Measurements from ENCODE around the gene PCLO.
"Not testable (repeated sequence)": the region's sequence is repeated elsewhere in the genome, so short reads cannot be mapped to it uniquely, and the experiment has no call there.

PCLO gene

DNA sequence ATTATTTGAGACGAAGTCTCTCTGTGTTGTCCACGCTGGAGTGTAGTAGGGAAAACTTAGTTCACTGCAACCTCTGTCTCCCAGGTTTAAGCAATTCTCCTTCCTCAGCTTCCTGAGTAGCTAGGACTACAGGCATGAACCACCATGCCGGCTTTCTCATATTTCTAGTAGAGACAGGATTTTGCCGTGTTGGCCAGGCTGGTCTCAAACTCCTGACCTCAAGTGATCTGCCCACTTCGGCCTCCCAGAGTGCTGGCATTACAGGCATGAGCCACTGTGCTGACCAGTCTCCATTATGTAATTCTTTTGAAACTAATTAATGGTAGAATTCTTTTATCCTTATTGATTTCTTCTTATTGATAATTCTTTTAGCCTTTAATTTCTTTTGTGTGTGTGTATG, 32.5 kb downstream of the PCLO start:
- no peak for DNase-seq

DNA sequence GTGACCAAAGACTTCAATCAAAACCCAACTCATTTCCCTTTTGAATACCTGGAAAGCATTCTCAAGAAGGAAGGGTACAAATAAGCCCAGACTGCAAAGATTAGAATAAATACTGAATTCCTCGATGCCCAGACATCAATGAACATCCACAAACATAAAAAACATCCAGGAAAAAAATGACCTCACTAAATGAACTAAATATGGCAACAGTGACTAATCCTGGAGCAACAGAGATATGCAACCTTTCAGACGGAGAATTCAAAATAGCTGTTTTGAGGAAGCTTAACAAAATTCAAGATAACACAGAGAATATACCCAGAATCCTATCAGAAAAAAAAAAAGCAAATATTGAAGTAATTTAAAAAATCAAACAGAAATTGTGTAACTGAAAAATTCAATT, 43.2 kb downstream of the PCLO start:
- DNase-seq, result no peak

DNA sequence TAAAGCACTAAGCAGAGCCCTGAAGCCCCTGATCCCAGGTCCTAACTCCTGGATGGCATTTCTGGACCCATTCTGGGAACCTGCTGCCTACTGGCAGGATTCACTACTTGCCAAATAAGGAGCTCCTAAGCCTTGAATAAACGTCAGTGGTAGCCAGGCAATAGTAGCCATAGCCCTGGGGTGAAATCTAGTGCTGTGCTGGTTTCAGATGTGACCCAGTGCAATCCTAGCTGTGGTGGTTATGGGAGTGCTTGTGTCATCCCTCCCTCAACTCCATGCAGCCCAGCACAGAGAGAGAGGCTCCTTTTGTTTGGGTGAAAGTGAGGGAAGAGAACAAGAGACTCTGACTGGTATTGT, 43.7 kb downstream of the PCLO start:
- no peak for DNase-seq

DNA sequence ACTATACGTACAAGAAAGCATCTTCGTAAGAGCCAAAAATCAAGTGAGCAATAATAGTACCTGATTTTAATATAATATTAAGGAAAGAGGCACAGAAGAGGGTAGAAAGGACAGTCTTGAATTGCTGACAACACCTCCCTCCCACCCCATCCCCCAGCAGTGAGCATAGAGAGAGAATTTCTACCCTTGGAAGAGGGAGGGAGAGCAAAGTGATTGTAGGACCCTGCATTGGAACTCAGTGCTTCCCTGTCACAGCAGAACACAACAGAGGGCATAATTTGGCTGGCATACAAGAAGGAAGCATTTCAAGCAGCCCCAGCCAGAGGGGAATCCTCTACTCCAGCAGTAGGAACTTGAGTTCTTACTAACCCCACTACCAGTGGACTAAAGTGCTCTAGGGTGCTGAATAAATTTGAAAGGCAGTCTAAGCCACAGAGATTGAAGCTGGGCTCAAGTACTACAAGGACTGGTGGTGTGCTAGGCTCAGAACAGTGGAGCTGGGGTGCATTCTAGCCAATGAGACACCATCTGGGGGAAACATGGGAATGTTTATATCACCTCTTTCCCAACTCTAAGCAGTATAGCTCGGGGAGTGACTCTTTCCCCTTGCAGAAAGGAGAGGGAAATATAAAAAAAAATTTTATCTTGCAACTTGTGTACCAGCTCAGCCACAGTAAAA, 44.2 kb downstream of the PCLO start:
- DNase-seq, result no peak

DNA sequence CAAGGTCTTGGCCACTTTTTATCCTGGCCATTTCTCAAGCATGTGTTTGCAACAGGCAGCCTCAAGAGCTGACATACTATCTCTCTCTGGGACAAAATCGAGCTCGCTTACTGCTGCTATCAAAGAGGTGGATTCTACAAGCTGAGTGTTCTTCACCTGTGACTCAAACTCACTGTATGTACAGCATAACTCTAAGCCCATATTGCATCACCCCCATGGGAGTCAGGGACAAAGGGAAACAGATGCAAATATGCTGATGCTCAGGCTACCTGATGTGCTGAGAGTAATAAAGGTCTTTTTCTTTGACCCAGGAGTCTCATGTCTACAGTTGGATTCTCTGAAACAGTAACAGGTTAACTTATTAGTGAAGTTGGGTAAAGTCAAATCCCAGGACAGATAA, 45.2 kb downstream of the PCLO start:
- no peak for DNase-seq

DNA sequence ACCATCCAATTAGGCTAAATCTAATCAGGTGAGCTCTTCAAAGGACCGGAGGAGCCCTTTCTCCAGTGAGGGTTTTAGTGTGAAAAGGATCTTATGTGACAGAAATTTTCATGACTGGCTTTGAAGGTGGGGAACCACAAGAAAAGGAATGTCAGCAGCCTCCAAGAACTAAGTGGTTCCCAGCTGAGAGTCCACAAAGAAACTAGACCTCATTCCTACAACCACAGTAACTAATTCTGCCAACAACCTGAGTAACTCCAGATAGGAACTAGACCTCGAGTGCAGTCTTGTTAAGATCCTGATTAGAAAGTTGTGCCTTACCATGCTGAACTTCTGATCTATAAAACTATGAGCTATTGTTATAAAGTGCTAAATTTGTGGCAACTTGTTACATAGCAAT, 51.3 kb downstream of the PCLO start:
- DNase-seq, result no peak

DNA sequence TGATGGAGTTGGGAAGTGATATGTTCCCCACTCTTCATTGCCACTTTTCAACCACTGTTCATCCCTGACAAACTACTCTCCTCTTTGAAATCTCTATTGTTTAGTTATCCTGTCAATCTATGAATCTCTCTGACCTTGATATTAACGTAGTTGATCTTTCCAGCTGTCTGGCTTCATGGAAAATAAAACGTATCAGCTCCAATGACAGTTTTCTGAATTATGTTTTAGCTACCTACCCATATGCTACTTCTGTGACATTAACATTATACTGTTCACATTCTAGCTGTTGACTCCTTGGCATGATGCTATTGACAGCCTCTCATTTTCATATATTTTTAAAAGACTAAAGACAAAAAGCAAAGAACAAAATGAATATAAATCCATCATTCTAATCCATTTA, 53.3 kb downstream of the PCLO start:
- no peak for DNase-seq

DNA sequence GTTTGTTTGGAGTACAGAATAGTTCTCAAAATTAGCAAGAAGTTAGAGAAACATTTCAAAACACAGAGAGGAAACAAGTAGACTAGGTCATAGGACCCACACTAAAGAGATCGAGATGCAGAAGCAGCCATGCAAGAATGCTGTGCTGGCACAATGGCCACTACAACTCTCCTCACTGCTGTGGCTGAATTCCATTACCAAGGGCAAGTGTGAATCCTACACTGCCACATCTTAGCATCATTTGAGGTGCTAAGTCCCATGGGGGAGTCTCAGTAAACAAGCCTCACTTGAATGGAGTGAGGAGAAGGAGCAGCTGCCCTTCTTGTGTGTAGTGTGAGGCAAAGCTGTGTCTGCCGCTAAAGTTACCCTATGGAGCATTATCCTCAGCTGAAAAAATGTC, 56.7 kb downstream of the PCLO start:
- no peak for DNase-seq

DNA sequence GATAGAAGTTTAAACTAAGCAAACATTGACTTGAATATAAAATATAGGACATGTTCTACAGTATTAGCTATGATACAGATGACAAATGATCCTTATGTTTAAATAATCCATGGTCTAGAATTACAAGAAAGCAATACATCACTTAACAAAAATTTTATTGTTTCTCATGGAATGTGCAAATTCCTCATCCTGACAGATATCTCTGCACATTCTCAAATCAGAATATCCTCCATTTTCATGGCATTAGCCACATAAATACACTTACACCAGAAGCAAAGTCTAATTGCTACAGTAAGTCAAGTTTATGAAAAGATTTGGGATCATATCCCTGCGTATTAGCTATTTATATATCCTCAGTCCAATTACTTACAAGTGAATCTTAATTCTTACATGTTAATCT, 57.6 kb downstream of the PCLO start:
- no peak for DNase-seq

DNA sequence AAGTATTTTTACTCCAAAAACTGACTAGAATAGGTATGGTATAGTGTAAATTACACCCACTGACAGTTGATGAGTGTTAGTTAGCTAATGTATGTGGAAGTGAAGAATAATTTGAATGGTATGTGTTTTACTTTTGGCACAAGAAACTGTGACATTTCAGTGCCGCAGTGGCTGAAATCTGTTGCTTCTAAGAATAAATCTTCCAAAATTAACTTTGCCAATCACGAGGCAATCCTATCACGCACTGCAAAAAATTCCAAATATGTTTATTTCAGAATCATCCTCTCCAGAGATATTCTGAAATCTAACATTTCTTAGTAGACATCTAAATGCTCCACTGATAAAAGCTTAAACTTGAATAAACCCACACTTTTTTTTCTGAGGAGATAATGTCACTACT, 61.2 kb downstream of the PCLO start:
- no peak for DNase-seq

DNA sequence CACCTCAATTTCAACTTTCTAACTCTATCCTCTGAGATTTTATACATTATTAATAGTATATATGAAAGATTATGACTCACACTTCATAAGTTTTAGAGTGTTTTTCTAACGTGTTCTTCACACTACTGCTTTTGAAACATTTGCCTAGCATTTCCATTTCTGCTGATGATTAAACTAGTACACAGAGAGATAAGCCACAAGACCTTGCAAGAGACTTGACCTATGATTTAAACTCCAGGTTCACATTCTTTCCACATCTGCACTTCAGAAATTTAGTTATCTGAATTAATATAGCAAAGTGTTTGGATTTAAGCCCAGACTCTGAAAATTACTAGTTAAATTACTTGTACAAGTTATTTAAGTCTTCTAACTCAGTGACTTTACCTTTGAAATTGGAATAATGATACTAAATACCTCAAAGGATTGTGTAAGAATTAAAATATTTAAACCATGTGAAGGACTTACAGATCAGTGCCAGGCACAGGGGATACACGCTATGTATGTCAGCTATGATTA, 66.6 kb downstream of the PCLO start:
- DNase-seq, result no peak

DNA sequence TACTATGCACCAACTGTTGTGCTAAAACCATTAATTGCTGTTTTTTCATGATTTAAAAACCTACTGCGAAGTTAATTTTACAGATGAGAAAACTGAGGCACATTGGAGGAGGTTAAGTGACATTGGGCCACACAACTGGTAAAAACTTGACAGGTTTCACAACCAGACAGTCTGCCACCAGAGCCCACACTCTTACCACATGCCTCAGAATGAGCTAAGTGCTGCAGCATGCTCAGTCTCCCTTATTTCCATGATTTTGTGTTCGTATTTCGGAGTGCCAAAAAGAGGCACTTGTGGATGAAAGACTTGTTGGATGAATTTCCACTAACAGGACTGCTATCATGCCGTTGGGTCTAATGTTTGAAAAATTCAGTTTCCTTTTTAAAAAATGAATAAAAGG, 77.4 kb downstream of the PCLO start:
- DNase-seq, result no peak

DNA sequence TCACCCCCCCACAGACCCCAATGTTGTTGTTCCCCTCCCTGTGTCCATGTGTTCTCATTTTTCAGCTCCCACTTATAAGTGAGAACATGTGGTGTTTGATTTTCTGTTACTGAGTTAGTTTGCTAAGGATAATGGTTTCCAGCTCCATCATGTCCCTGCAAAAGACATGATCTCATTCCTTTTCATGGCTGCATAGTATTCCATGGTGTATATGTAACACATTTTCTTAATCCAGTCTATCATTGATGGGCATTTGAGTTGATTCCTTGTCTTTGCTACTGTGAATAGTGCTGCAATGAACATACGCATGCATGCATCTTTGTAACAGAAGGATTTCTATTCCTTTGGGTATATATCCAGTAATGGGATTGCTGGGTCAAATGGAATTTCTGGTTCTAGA, 82.8 kb downstream of the PCLO start:
- DNase-seq, result not testable (repeated sequence)

DNA sequence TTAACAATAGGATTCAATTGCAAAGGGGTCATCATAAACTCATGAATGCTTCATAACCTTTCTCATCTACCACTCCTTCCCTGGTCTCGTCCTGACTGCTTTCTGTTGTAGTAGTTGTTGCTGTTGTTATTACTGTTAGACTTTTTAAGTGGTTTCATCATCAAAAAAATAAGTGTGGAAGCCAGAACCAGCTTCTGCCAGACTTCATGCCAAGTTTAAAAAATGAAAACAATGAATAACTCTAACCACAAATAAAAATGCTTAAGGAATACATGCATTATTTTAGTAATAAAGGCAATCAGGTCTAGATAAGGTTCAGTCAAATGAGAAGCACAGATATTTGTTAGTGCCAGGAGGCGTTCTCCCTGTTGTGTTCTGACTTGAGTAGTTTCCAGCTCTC, 85.4 kb downstream of the PCLO start:
- no peak for DNase-seq

DNA sequence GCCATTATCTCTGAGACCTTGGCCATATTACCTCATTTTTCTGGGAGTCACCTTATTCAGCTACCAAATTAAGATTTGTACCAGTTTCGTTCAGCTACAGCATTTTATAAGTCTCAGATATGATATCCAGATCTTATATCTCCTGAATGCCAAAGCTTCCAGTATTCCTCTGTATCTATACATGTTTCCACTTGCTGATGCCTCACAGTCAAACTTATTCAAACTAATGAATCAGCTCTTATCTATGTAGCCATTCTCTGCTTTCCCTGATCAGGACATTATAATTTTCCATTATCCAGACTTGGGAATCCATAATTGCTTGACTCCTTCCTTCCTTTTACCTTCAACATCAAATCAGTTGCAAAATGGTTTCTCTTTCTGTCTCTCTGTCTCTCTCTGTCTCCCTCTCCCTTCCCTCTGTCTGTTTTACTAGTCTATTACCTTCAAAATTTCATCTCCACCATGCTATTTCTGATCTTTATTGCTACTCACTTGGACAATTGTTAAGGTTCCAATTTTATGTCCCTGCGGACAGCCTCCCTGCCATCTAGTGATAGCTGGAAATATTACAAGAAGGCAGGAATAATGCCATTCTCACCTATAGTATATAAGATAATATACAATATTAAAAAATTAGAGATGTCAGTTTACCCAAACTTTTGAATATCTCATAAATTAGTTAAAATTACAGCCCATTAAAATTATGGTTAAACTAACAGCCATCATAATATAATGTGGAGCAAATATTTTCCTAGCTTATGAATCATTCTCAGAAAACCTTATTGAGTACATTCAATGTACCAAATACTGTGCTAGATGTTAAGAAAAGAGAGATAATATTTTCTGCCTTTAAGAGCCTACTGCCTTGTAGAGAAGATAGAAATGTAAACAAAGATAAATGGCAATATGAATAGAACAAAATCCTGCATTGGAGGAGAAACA, 89.8 kb downstream of the PCLO start:
- no peak for DNase-seq

DNA sequence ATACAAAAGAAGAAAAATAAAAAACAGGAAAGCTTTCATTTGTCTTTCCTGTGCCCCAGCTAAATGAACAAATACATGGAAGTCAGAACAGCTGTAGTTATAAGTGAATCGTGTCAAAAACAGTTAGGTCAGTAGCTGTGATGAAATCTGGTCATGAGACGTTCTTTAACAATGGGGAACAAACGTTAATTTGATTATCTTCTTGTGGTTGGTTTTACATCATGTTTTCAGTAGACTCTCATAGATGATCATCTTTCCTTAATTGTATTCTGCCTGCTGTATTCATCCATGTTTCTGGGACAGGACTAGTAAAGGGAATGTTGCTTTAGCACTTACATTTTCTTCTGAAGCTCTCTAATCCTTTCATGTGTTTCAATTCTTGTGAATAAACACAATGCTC, 97.0 kb downstream of the PCLO start:
- DNase-seq, result no peak

DNA sequence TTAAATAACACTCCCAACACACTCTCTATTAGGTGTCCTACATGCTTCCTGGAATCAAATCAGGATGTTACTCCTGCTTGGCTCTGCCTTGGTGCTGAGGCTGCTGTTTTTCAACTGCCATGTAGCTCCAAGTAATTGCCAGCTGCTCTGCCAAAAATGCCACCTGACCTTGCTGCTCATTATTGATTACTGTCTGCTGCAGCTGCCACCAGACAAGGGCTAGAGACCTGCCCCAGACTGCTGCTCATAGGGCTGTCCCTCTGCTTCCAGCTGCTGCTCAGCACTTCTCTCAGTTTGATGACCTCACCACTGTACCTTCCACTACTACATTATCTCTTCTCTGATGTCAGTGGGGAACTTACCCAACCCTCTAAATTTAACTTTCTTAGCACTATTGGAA, 102.5 kb downstream of the PCLO start:
- DNase-seq, result no peak

DNA sequence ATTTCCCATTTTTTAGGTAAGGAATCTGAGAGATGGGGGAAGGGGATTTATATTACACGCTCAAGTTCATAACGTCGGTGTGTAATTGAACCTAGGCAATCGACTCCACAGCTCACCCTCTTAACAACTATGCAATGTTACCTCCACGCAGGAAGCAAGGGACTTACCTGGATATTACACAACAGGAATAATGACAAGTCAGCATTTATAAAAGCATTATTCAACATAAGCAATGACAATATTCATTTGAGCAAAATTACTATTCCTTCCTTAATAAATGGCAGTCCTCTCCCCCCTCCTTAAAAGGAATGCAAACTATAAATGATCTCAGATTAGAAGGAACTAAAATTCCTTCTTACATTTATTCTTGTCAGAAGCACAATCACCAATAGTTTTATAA, 104.0 kb downstream of the PCLO start:
- no peak for DNase-seq

DNA sequence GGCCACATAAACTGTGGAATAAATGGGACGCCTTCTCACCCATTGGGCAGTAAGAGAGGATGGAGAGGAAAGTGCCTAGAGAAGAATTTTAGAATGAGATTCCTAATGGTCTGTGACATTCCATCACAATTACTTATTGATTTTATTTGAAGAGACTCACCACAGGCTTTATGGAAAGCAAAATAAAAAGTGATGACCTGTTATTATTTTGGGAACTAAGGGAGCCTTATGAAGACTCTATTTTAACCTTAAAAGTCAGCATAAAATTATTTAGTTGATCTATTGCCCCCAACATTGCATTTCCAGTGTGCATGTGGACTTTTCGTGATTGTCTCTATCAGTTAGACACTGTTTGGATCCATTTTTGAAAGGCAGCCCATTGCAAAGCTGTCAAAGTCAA, 107.5 kb downstream of the PCLO start:
- no peak for DNase-seq

DNA sequence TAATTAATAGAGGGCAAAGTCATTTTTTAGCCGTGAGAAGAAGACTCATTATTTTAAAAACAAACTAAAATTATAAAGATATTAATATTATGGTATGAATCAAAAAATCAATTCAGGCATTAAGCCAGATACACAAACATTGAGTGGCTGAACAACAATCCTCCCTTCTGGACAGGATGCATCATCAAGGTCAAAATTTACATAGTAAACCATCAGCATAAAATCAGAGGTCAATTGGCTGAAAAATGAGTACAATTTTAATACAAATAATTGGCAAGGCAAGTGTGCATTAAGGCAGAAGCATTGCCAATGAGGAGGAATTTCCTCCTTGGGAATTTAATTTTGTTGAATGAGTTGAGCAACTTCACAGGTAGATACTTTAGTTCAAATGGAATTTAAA, 108.2 kb downstream of the PCLO start:
- DNase-seq, result no peak

DNA sequence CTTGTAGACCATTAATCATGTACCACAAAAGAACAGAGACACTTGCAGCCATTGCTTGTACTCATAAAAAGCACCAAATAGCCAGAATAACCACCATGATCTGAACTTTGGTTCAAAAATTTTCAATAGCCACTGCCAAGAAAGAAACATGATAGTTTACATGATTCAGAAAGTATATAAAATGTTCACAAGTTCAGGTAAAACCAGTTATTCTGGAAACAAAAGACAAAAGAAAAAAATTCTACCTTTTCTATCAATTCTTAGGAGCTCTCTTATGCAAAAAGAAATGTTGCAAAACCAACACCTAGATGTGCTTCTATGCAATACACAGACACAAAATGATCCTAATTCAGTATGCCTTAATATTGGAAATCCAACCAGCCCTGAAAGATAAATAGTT, 108.7 kb downstream of the PCLO start:
- DNase-seq, result no peak

DNA sequence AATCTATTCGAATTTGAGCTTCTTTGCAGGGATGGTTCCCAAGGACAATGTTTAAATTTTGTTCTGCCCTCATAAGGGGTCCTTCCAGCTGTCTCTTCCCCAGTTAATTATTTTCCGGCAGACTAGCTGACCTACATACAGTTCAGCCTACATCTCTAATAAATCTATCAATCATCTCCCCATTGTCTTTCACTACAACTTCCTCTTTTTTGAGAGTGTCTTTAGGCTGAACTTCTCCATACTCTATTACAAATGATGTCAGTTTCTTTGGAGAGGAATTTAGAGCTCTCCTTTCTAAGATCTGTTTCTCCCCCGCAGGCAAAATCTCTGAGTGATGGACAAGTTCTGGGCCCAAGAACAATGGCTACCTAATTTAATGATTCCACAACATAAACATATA, 122.2 kb downstream of the PCLO start:
- no peak for DNase-seq

DNA sequence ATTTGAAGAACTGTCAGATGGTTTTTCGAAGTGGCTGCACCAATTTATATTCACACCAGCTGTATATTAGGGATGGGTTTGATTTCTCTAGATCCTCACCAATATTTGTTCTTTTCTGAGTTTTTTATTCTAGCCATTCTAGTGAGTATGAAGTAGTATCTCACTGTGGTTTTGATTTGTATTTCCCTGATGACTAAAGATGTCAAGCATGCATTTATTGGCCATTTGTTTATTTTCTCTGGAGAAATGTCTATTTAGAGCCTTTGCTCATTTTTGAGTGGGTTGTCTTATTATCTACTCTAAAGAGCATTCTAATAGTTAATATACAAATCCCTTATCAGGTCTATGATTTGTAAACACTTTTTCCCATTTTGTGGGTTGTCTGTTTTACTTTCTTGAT, 123.9 kb downstream of the PCLO start:
- no peak for DNase-seq

DNA sequence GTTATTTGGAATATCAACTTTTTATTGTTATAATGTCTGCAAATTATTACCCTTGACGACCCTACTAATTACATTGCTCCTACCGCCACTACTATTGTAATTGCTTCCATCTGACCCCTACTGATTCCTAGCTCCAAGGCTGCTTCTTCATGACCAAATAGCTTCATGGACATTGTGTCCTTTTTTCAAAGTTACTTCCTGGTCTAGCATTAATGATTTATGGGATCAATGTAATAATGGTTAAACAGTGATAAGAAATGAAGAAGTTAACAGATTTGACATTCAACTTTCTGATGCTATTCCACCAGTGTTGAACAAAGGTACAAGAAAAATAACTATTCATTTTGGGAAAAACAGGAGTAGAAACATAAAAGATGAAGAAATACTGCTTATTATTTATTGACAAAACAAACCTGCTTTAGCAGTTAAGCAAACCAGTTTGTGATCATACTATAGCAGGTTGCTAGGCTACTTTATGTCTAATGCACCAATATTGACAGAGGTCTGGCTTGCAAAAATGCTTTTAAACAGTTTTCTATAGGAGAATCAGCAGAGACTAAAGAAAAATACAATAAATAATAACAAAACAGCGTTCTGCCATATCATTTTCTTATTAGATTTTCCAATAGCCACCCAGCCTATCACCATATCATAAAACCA, 125.8 kb downstream of the PCLO start:
- DNase-seq, result no peak
